SU-DHL-6 (cell line): ENCODE data around the gene P3H2.

Source experiments
- H2AFZ ChIP-seq: fragments of 200-600 bp; sonication (generic); 2 replicates; pipeline ENCODE4 v1.6.1; 2014; ENCODE audit warnings: low read depth, mild to moderate bottlenecking, moderate library complexity, mixed read lengths, antibody characterized with exemption, low read length; ENCODE audit not compliant: severe bottlenecking
- H3F3A ChIP-seq: fragments of 200-600 bp; shearing (Covaris generic); 2 replicates; pipeline ENCODE4 v1.6.0; 2016; ENCODE audit warnings: antibody characterized with exemption, mild to moderate bottlenecking; ENCODE audit not compliant: insufficient read depth
- H3K27ac ChIP-seq: fragments of 200-600 bp; sonication (generic); 2 replicates; pipeline ENCODE4 v1.5.1; 2016; ENCODE audit warnings: low read depth, mild to moderate bottlenecking, low read length, moderate library complexity, mixed read lengths
- H3K27me3 ChIP-seq: fragments of 200-600 bp; sonication (generic), shearing (Covaris generic); 2 replicates; pipeline ENCODE4 v1.6.0; 2014; ENCODE audit warnings: mild to moderate bottlenecking, low read length
- H3K36me3 ChIP-seq: fragments of 200-600 bp; sonication (generic); 2 replicates; pipeline ENCODE4 v1.6.1; 2014; ENCODE audit warnings: mild to moderate bottlenecking, low read length, mixed read lengths
- H3K4me2 ChIP-seq: fragments of 300-600, 200-600 bp; shearing (Covaris generic), sonication (generic); 2 replicates; pipeline ENCODE4 v1.6.0; 2014; ENCODE audit warnings: low read length, low read depth, mild to moderate bottlenecking; ENCODE audit not compliant: poor library complexity, severe bottlenecking
- H3K4me3 ChIP-seq: fragments of 200-600 bp; sonication (generic); 2 replicates; pipeline ENCODE4 v1.5.1; 2014; ENCODE audit warnings: antibody characterized with exemption, low read length, mild to moderate bottlenecking, mixed read lengths; ENCODE audit not compliant: insufficient read depth, poor library complexity, severe bottlenecking
- H3K79me2 ChIP-seq: fragments of 200-600 bp; sonication (generic); 2 replicates; pipeline ENCODE4 v1.6.1; 2014; ENCODE audit warnings: mild to moderate bottlenecking, low read length, moderate library complexity; ENCODE audit not compliant: insufficient read depth
- H3K9ac ChIP-seq: fragments of 200-600 bp; sonication (generic); 2 replicates; pipeline ENCODE4 v1.7.0; 2014; ENCODE audit warnings: mild to moderate bottlenecking, low read length
- H3K9me2 ChIP-seq: fragments of 200-600 bp; sonication (generic); replicated peaks from 2 replicates; pipeline ENCODE4 v1.6.1; 2014; ENCODE audit warnings: low read length; ENCODE audit not compliant: insufficient read depth
- H3K9me3 ChIP-seq: fragments of 200-600 bp; sonication (generic); 2 replicates; pipeline ENCODE4 v1.6.1; 2014; ENCODE audit warnings: low read length, mixed read lengths; ENCODE audit not compliant: insufficient read depth
- H4K20me1 ChIP-seq: fragments of 200-600 bp; sonication (generic); 2 replicates; pipeline ENCODE4 v1.6.1; 2014; ENCODE audit warnings: low read depth, mild to moderate bottlenecking, antibody characterized with exemption, low read length, moderate library complexity, mixed read lengths
- CTCF ChIP-seq: fragments of 200-600 bp; sonication (generic); IDR thresholded peaks from one replicate; pipeline ENCODE4 v1.5.1; 2017; ENCODE audit warnings: antibody characterized with exemption, mild to moderate bottlenecking, low read length, moderate library complexity; ENCODE audit not compliant: insufficient read depth, poor library complexity, severe bottlenecking
- EZH2phosphoT487 ChIP-seq: fragments of 200-600 bp; sonication (generic), shearing (Covaris generic); conservative IDR thresholded peaks from 2 replicates; pipeline ENCODE4 v1.6.1; 2018; ENCODE audit warnings: mild to moderate bottlenecking, antibody characterized with exemption, low read length, moderate library complexity, mixed read lengths

Gene P3H2

GRCh38 chr3:190131329-190131728 is 10.6 kb upstream of the P3H2 start:
- no peaks in the 10 kb centered on the region for H3K36me3 ChIP-seq
- no peak overlapping the region for H2AFZ ChIP-seq
- no peak for TF ChIP-seq CTCF
- TF ChIP-seq EZH2phosphoT487: no peak
- H3K4me3 ChIP-seq: no peak overlapping the region
- H4K20me1 ChIP-seq: no peaks in the 10 kb centered on the region
- no peak overlapping the region for H3K4me2 ChIP-seq
- H3F3A ChIP-seq: no peaks in the 10 kb centered on the region
- H3K79me2 ChIP-seq: no peaks in the 10 kb centered on the region
- H3K27ac ChIP-seq: no peak overlapping the region
- no peaks in the 10 kb centered on the region for H3K9me2 ChIP-seq
- H3K27me3 ChIP-seq: no peaks in the 10 kb centered on the region
- no peak overlapping the region for H3K9ac ChIP-seq
- no peaks in the 10 kb centered on the region for H3K9me3 ChIP-seq

GRCh38 chr3:190130696-190131095 is 10.0 kb upstream of the P3H2 start:
- Histone ChIP-seq H3K27ac (no peak overlapping the region), H3F3A (no peaks in the 10 kb centered on the region), H3K9ac (no peak overlapping the region), H3K27me3 (no peaks in the 10 kb centered on the region), H3K79me2 (no peaks in the 10 kb centered on the region), H3K4me2 (no peak overlapping the region), H4K20me1 (no peaks in the 10 kb centered on the region), H3K9me2 (no peaks in the 10 kb centered on the region), H2AFZ (no peak overlapping the region), H3K4me3 (no peak overlapping the region), H3K36me3 (no peaks in the 10 kb centered on the region), H3K9me3 (no peaks in the 10 kb centered on the region)
- TF ChIP-seq CTCF (no peak), EZH2phosphoT487 (no peak)

GRCh38 chr3:190130037-190130436 is 9.3 kb upstream of the P3H2 start:
- TF ChIP-seq CTCF: no peak
- no peak for TF ChIP-seq EZH2phosphoT487
- Histone ChIP-seq H3K4me2 (no peak overlapping the region), H3K27ac (no peak overlapping the region), H3F3A (no peaks in the 10 kb centered on the region), H3K9ac (no peak overlapping the region), H4K20me1 (no peaks in the 10 kb centered on the region), H2AFZ (no peak overlapping the region), H3K4me3 (no peak overlapping the region), H3K9me3 (no peaks in the 10 kb centered on the region), H3K79me2 (no peaks in the 10 kb centered on the region), H3K36me3 (no peaks in the 10 kb centered on the region), H3K9me2 (no peaks in the 10 kb centered on the region), H3K27me3 (no peaks in the 10 kb centered on the region)
